Measurements from ENCODE around the gene NCOR1.
A peak's percentile ranks its signal among the peaks of the same experiment; 100 is the strongest.

NCOR1 gene

GRCh38 chr17:16254773-16255400 is 39.6 kb upstream of the NCOR1 start:
- TF ChIP-seq, protein P1, sequence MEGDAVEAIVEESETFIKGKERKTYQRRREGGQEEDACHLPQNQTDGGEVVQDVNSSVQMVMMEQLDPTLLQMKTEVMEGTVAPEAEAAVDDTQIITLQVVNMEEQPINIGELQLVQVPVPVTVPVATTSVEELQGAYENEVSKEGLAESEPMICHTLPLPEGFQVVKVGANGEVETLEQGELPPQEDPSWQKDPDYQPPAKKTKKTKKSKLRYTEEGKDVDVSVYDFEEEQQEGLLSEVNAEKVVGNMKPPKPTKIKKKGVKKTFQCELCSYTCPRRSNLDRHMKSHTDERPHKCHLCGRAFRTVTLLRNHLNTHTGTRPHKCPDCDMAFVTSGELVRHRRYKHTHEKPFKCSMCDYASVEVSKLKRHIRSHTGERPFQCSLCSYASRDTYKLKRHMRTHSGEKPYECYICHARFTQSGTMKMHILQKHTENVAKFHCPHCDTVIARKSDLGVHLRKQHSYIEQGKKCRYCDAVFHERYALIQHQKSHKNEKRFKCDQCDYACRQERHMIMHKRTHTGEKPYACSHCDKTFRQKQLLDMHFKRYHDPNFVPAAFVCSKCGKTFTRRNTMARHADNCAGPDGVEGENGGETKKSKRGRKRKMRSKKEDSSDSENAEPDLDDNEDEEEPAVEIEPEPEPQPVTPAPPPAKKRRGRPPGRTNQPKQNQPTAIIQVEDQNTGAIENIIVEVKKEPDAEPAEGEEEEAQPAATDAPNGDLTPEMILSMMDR (IDR thresholded peaks at IDR 0.05; ENCODE audit: low read depth, low read length), result no peak
- DNase-seq (ENCODE audit: low read depth in 2 of 2), result no peak
- H3K4me3 ChIP-seq (replicated peaks in 1 of 2; ENCODE audit: low read depth in 2 of 2, low read length in 2 of 2), result no peak overlapping the region

DNA sequence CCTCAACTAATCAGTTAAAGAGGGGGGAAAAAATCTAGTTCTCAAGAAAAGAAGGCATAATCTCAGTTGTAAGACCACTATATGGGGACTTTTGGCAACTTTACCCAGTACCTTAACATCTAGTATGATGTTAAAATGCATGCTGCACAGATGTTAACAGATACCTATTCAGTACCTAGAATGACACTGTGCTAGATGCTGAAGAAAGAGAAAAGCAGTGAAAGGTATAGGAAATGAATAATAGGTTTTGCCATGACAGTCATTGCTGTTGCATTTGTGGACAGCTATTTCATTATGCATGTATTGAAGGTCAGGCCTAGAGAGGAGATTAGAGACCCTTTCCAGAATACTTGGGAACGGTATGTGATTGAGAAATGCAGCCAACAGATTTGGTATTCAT is 36.2 kb upstream of the NCOR1 start:
- TF ChIP-seq, protein P1 (IDR thresholded peaks at IDR 0.05; ENCODE audit: low read depth, low read length), result no peak
- DNase-seq (ENCODE audit: low read depth in 2 of 2), result no peak
- H3K4me3 ChIP-seq (replicated peaks in 1 of 2; ENCODE audit: low read depth in 2 of 2, low read length in 2 of 2), result no peak overlapping the region

- TF ChIP-seq, protein P1 (IDR thresholded peaks at IDR 0.05; ENCODE audit: low read depth, low read length), result no peak
These were observed 35.7 kb upstream of the NCOR1 start for GRCh38 chr17:16251043-16251442.

DNA sequence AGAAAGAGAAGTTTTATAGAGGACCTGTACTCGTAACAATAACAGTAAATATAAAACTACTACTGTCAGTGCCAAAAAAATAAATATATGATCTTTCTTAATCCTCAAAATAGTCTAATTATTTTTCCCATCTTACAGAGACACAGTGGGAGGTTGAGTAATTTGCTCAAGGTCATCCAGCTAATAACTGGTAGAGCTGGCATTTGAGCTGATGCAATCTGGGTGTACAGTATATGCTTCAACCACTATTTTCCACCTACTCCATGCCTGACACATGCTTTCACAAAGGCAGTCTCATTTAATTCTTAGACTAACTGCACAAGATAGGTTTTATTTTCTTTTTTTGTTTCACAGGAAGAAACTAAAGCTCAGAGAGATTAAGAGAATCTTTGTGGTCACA is 35.3 kb upstream of the NCOR1 start:
- DNase-seq (ENCODE audit: low read depth in 2 of 2), result peak; percentile 48 to 59
- no peak overlapping the region for H3K4me3 ChIP-seq (replicated peaks in 1 of 2; ENCODE audit: low read depth in 2 of 2, low read length in 2 of 2)
- TF ChIP-seq, protein P1 (IDR thresholded peaks at IDR 0.05; ENCODE audit: low read depth, low read length), result no peak

More at GRCh38 chr17:16251043-16251442, 35.7 kb upstream of the NCOR1 start:
- no peak for DNase-seq (ENCODE audit: low read depth in 2 of 2)
- no peak overlapping the region for H3K4me3 ChIP-seq (replicated peaks in 1 of 2; ENCODE audit: low read depth in 2 of 2, low read length in 2 of 2)

GRCh38 chr17:16247586-16247984 is 32.3 kb upstream of the NCOR1 start:
- TF ChIP-seq, protein P1 (IDR thresholded peaks at IDR 0.05; ENCODE audit: low read depth, low read length), result no peak

GRCh38 chr17:16243801-16244567 is 28.6 kb upstream of the NCOR1 start:
- DNase-seq (ENCODE audit: low read depth in 2 of 2), result no peak
- TF ChIP-seq, protein P1 (IDR thresholded peaks at IDR 0.05; ENCODE audit: low read depth, low read length), result no peak
- no peak overlapping the region for H3K4me3 ChIP-seq (replicated peaks in 1 of 2; ENCODE audit: low read depth in 2 of 2, low read length in 2 of 2)

More at GRCh38 chr17:16247586-16247984, 32.3 kb upstream of the NCOR1 start:
- DNase-seq (ENCODE audit: low read depth in 2 of 2), result no peak
- no peak overlapping the region for H3K4me3 ChIP-seq (replicated peaks in 1 of 2; ENCODE audit: low read depth in 2 of 2, low read length in 2 of 2)

Measured in cardiac fibroblast (primary cell).